Keratinocyte (primary cell): ENCODE results near the gene CUX1. TPM values are rescaled to one million over a fixed set of nuclear protein-coding genes. Genes with fewer than 3 reads are reported as not detected.
"Not testable (repeated sequence)": the region's sequence is repeated elsewhere in the genome, so short reads cannot be mapped to it uniquely, and the experiment has no call there.

Experiments used
- DNase-seq: peaks from one replicate; pipeline ENCODE4 v3.0.0-alpha.2; 2011; ENCODE audit warnings: low read depth, missing footprints, low spot score
- FAIRE-seq: peaks from 2 replicates; lab custom pipeline; 2011; peaks lifted over from hg19 to GRCh38; lab: Jason Lieb, UNC
- H2AFZ ChIP-seq: 2 replicates; pipeline ENCODE4 v1.6.0; 2012; ENCODE audit warnings: low read length, control low read depth, inconsistent platforms; ENCODE audit not compliant: control insufficient read depth
- H3K27ac ChIP-seq: 2 replicates; pipeline ENCODE4 v1.5.1; 2011; ENCODE audit warnings: low read length; ENCODE audit not compliant: control insufficient read depth, insufficient read depth
- H3K27me3 ChIP-seq: 3 replicates; pipeline ENCODE4 v1.6.0; 2011; ENCODE audit warnings: low read length; ENCODE audit not compliant: control insufficient read depth, insufficient read depth; ENCODE audit errors: extremely low read depth
- H3K36me3 ChIP-seq, 2 experiments: 2 replicates in 1 of 2; 3 replicates in 1 of 2; pipeline ENCODE4 v1.5.1; 2011; ENCODE audit warnings: low read length in 2 of 2, mild to moderate bottlenecking in 1 of 2; ENCODE audit not compliant: control insufficient read depth in 2 of 2, insufficient read depth in 2 of 2; ENCODE audit errors: extremely low read depth in 1 of 2
- H3K4me1 ChIP-seq: 3 replicates; pipeline ENCODE4 v1.5.1; 2011; ENCODE audit warnings: low read length; ENCODE audit not compliant: control insufficient read depth, insufficient read depth; ENCODE audit errors: extremely low read depth
- H3K4me2 ChIP-seq: 3 replicates; pipeline ENCODE4 v1.6.0; 2011; ENCODE audit warnings: low read depth, low read length; ENCODE audit not compliant: control insufficient read depth, insufficient read depth; ENCODE audit errors: extremely low read depth
- H3K4me3 ChIP-seq, 3 experiments: fragments of 200-600 bp in 1 of 3; sonication (generic) in 1 of 3; 2 replicates in 2 of 3; 3 replicates in 1 of 3; pipeline ENCODE4 v1.5.1; 2011 to 2016; ENCODE audit warnings: low read length in 3 of 3, mild to moderate bottlenecking in 3 of 3, control low read depth in 2 of 3, inconsistent platforms in 1 of 3, low read depth in 1 of 3, mixed read lengths in 1 of 3, mixed run types in 1 of 3, moderate library complexity in 1 of 3; ENCODE audit not compliant: control insufficient read depth in 2 of 3, insufficient read depth in 2 of 3; ENCODE audit errors: extremely low read depth in 1 of 3
- H3K79me2 ChIP-seq: 2 replicates; pipeline ENCODE4 v1.6.0; 2012; ENCODE audit warnings: low read length; ENCODE audit not compliant: control insufficient read depth, insufficient read depth
- H3K9ac ChIP-seq: 3 replicates; pipeline ENCODE4 v1.6.0; 2011; ENCODE audit warnings: low read length; ENCODE audit not compliant: control insufficient read depth, insufficient read depth; ENCODE audit errors: extremely low read depth
- H3K9me1 ChIP-seq: 3 replicates; pipeline ENCODE4 v1.6.0; 2011; ENCODE audit warnings: low read length; ENCODE audit not compliant: control insufficient read depth, insufficient read depth; ENCODE audit errors: extremely low read depth
- H3K9me3 ChIP-seq: 2 replicates; pipeline ENCODE4 v1.5.1; 2012; ENCODE audit warnings: low read depth, low read length; ENCODE audit not compliant: control insufficient read depth
- H4K20me1 ChIP-seq: 3 replicates; pipeline ENCODE4 v1.6.0; 2011; ENCODE audit warnings: low read length; ENCODE audit not compliant: control insufficient read depth, insufficient read depth; ENCODE audit errors: extremely low read depth
- EZH2 ChIP-seq: IDR thresholded peaks from one replicate; pipeline ENCODE4 v1.6.1; 2012; ENCODE audit warnings: inconsistent platforms, mild to moderate bottlenecking, low read length, moderate library complexity
- dilution Hi-C: fragments of 300-500 bp; cut with MboI; formaldehyde crosslinking; loops from one replicate; pipeline ENCODE4 v1.7.0; 2020; ENCODE audit warnings: low sequenced_read_pairs; ENCODE audit not compliant: extremely low pct_ligation_motif_present
- polyA plus RNA-seq, 5 experiments: library from polyadenylated mRNA; depleted of rRNA in 3 of 5; stranded (reverse) in 3 of 5; stranded (forward) in 1 of 5; unstranded in 1 of 5; fragments of >200 nt; gene quantifications; 1 replicate in 1 of 5; 2 replicates in 3 of 5; 3 replicates in 1 of 5; pipeline versions ENCODE4 v1.2.1 to v1.2.3, GENCODE V29; 2011 to 2012; ENCODE audit warnings: missing spikeins in 2 of 5, low read depth in 1 of 5, low replicate concordance in 1 of 5
- TF ChIP-seq, protein P1 (sequence below), 3 experiments: IDR thresholded peaks in 1 of 3; conservative IDR thresholded peaks in 1 of 3; optimal IDR thresholded peaks in 1 of 3; 2 replicates in 2 of 3; 3 replicates in 1 of 3; pipeline versions ENCODE3 to v1.5.1; 2011; ENCODE audit warnings: low read length in 3 of 3, mild to moderate bottlenecking in 3 of 3, moderate library complexity in 2 of 3, control low read depth in 1 of 3, inconsistent platforms in 1 of 3; ENCODE audit not compliant: insufficient read depth in 2 of 3; ENCODE audit errors: extremely low read depth in 1 of 3

CUX1 gene
- polyA plus RNA-seq, 1 donor (not counting 4 experiments of a cell fraction or from before 2014, with no cell fraction given): 18.3 TPM

DNA sequence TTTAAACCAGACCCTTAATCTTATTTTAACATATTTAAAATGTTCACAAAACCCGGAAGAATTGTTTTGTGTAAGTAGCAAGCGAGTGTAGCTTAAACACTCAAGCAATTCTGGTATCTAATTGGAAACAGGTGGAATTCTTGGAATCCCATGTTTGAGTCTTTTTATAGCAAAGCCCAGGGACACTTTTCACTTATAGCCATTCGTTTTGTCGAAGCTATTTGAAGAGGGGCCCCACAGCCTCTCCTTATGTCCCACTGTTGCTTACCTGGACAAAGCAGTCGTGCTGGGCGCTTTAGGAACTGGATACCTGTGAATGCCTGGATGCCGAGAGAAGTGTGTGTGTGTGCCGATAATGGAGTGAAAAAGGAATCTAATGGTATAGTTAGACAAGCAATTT is 3.3 kb downstream of the CUX1 start:
- no peak overlapping the region for H3K4me3 ChIP-seq
- no peak overlapping the region for H3K27ac ChIP-seq
- no peak for DNase-seq
- no peak for FAIRE-seq
- no peaks in the 10 kb centered on the region for H3K9me3 ChIP-seq
- H3K79me2 ChIP-seq: peaks cover 48% of the 10 kb centered on the region
- TF ChIP-seq EZH2: no peak
- TF ChIP-seq, protein P1, sequence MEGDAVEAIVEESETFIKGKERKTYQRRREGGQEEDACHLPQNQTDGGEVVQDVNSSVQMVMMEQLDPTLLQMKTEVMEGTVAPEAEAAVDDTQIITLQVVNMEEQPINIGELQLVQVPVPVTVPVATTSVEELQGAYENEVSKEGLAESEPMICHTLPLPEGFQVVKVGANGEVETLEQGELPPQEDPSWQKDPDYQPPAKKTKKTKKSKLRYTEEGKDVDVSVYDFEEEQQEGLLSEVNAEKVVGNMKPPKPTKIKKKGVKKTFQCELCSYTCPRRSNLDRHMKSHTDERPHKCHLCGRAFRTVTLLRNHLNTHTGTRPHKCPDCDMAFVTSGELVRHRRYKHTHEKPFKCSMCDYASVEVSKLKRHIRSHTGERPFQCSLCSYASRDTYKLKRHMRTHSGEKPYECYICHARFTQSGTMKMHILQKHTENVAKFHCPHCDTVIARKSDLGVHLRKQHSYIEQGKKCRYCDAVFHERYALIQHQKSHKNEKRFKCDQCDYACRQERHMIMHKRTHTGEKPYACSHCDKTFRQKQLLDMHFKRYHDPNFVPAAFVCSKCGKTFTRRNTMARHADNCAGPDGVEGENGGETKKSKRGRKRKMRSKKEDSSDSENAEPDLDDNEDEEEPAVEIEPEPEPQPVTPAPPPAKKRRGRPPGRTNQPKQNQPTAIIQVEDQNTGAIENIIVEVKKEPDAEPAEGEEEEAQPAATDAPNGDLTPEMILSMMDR (optimal IDR thresholded peaks at IDR 0.05 in 1 of 3, IDR thresholded peaks at IDR 0.05 in 1 of 3, conservative IDR thresholded peaks at IDR 0.05 in 1 of 3; ENCODE audit: extremely low read depth in 1 of 3, insufficient read depth in 2 of 3, low read length in 3 of 3): no peak
- H3K36me3 ChIP-seq: no peaks in the 10 kb centered on the region
- no peak overlapping the region for H2AFZ ChIP-seq
- dilution Hi-C loops: no loop called here
- H3K27me3 ChIP-seq: no peaks in the 10 kb centered on the region
- peaks cover 4% of the 10 kb centered on the region for H4K20me1 ChIP-seq
- peaks cover 15% of the 10 kb centered on the region for H3K4me1 ChIP-seq
- H3K9me1 ChIP-seq: no peaks in the 10 kb centered on the region
- no peak overlapping the region for H3K9ac ChIP-seq
- H3K4me2 ChIP-seq: no peak overlapping the region

DNA sequence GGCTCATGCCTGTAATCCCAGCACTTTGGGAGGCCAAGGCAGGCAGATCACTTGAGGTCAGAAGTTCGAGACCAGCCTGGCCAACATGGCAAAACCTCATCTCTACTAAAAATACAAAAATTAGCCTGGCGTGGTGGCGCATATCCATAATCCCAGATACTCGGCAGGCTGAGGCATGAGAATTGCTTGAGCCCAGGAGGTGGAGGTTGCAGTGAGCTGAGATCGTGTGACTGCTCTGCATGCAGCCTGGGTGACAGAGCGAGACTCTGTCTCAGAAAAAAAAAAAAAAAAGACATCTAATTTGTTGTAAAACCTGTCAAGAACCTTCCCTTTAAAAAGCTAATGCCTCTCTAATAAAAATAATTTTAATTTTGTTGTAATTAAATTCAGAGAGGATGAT is 5.2 kb downstream of the CUX1 start:
- FAIRE-seq, H3K4me3 ChIP-seq, H2AFZ ChIP-seq, H3K9me3 ChIP-seq, H3K9me1 ChIP-seq, H3K4me2 ChIP-seq, H3K27ac ChIP-seq, H3K9ac ChIP-seq, DNase-seq, H3K36me3 ChIP-seq, dilution Hi-C loops, H4K20me1 ChIP-seq, H3K27me3 ChIP-seq: not testable (repeated sequence)
- Histone ChIP-seq H3K79me2 (peaks cover 58% of the 10 kb centered on the region), H3K4me1 (peaks cover 13% of the 10 kb centered on the region)

- Histone ChIP-seq H4K20me1 (peaks cover 4% of the 10 kb centered on the region), H3K4me2 (no peak overlapping the region), H3K27ac (no peak overlapping the region), H3K36me3 (no peaks in the 10 kb centered on the region), H3K9me3 (no peaks in the 10 kb centered on the region), H3K4me1 (peaks cover 9% of the 10 kb centered on the region), H3K4me3 (no peak overlapping the region), H3K27me3 (no peaks in the 10 kb centered on the region), H2AFZ (no peak overlapping the region), H3K9me1 (no peaks in the 10 kb centered on the region), H3K79me2 (peaks cover 58% of the 10 kb centered on the region), H3K9ac (no peak overlapping the region)
- TF ChIP-seq EZH2: no peak
- TF ChIP-seq, protein P1 (optimal IDR thresholded peaks at IDR 0.05 in 1 of 3, IDR thresholded peaks at IDR 0.05 in 1 of 3, conservative IDR thresholded peaks at IDR 0.05 in 1 of 3; ENCODE audit: extremely low read depth in 1 of 3, insufficient read depth in 2 of 3, low read length in 3 of 3): no peak
- DNase-seq (no peak), FAIRE-seq (no peak)
- dilution Hi-C loops: no loop called here
These were observed 5.7 kb downstream of the CUX1 start for GRCh38 chr7:101823096-101823495.
